T follicular helper cell (primary cell): ENCODE measurements around the gene SOX3.

Experiments used
- DNase-seq: peaks from one replicate; pipeline ENCODE4 v3.0.0-alpha.2; 2020; ENCODE audit warnings: low read depth

SOX3 gene

GRCh38 chrX:140495739-140496138, 9.1 kb downstream of the SOX3 start:
- no peak for DNase-seq

DNA sequence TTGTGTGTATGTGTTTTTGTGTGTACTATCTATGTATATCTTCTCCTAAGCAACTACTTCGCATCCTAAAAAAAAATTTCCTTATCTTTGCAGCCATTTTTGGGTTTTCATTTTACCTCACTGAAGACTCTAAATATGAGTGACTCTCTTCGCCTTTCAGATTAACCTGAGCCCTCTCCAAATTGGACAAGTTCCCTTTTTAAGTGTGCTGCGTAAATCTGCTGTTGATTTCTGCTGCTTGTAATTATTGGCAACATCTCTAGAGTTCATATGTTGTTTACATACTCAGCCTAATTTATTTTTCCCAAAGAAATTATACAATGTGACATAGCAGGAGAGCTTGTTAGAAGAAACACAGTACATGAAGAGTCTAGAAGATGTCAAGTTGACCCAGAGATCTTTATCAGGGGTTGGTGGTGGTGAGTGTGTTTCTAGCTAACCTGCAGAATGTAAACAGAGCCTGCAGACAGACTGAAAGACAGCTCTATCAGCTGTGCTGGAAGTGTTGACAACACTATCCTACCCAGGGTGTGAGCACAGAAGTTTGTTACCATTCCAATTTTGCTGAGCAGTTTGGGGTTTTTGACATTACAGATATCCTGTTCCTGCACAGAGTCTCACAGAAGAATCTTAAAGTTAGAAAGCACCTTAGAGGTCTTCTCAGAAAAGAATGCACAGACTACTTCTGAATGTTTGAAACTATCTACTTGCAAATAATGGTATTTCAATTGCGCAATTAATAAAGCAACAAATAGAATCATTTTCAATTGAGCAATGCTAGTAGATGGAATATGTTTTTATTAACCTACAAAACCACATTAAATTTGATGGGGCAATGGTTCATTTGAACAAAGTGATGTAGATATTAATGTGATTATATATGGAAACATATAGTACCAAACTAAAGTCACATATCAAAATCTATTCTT, 12.5 kb downstream of the SOX3 start:
- DNase-seq, result no peak

DNA sequence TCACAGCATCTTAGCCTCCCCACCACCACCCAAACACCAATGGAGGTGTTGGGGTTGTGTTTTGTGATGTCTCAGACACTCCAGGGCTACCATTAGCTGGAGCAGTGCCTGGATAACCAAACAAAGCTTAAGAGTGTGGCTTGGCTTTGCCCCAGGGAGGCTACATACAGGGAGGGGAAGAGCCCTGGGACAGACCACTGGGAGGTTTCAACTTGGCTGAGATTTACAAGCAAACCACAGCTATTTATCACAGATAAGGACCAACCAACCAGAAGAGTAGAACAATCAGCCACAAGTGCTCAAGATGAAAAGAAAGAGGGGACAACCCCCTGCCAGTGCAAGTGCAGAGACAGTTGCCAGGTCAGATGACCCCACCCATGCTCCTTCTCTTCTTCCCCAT, 24.1 kb downstream of the SOX3 start:
- DNase-seq, result no peak

DNA sequence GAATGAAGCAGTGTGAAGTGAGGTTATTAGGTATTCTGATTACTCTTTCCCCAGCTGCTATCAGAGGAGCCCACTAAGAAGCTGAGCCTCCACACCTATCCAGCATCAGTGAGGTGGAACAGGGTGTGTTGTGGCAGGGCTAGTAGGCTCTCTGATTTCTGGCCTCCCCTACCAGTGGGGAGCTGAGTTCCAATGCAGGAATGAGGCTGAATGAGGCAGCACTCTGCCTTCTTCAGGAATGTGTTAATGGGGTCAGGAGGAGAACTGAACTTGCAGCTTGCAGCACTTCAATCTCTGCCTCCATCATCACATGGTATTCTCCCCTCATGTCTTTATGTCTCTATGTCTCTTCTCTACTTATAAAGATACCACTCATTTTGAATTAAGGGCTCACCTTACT, 26.9 kb downstream of the SOX3 start:
- DNase-seq, result no peak

DNA sequence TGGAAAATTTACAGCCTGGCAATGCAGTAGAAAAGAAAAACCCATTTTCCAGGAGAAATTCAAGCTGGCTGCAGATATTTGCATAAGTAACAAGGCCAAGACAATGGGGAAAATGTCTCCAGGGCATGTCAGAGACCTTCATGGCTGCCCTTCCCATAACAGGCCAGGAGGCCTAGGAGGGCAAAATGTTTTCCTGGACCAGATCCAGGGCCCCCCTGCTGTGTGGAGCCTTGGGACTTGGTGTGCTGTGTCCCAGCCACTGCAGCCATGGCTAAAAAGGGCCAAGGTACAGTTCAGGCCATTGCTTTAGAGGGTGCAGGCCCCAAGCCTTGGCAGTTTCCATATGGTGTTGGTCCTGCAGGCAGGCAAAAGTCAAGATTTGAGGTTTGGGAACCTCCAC, 29.8 kb downstream of the SOX3 start:
- no peak for DNase-seq

- DNase-seq, result no peak
Observed at GRCh38 chrX:140467211-140467610, 37.7 kb downstream of the SOX3 start.
